K562 (cell line): Measurements from ENCODE around the gene CCDC73. TPM values are rescaled to one million over a fixed set of nuclear protein-coding genes. Genes with fewer than 3 reads are reported as not detected.

Experiments
- ATF3 ChIP-seq, 2 experiments: fragments of 450-650 bp in 1 of 2; sonication (generic) in 1 of 2; formaldehyde crosslinking in 1 of 2; IDR thresholded peaks in 1 of 2; conservative IDR thresholded peaks in 1 of 2; 2 replicates each; pipeline versions ENCODE4 v1.6.1 to v1.8.1; 2016 to 2023; ENCODE audit warnings: mild to moderate bottlenecking in 2 of 2, moderate library complexity in 2 of 2, inconsistent platforms in 1 of 2, missing genetic modification reagents in 1 of 2
- HMG20A ChIP-seq: fragments of 450-650 bp; formaldehyde crosslinking; conservative IDR thresholded peaks from 2 replicates; pipeline ENCODE4 v1.4.0; 2020; ENCODE audit warnings: mild to moderate bottlenecking, mixed read lengths
- MAFF ChIP-seq: IDR thresholded peaks from 2 replicates; pipeline ENCODE4 v1.6.1; 2012; ENCODE audit warnings: low read length, improper control_type of control experiment
- MECOM ChIP-seq: fragments of 250-450 bp; sonication (Bioruptor Pico); IDR thresholded peaks from 2 replicates; pipeline ENCODE4 v1.8.0; 2022; ENCODE audit warnings: inconsistent platforms
- RFX7 ChIP-seq: fragments of 250-450 bp; sonication (Bioruptor Pico); IDR thresholded peaks from 2 replicates; pipeline ENCODE4 v1.5.1; 2021; ENCODE audit warnings: mild to moderate bottlenecking
- RHOXF2B ChIP-seq: fragments of 250-450 bp; sonication (Bioruptor Pico); conservative IDR thresholded peaks from 2 replicates; pipeline ENCODE4 v1.5.1; 2021
- SNAPC5 ChIP-seq: fragments of 250-450 bp; sonication (Bioruptor Pico); IDR thresholded peaks from 2 replicates; pipeline ENCODE4 v1.8.0; 2021; ENCODE audit warnings: moderate library complexity, mild to moderate bottlenecking, inconsistent platforms
- ZFPM2 ChIP-seq: fragments of 250-450 bp; sonication (Bioruptor Pico); IDR thresholded peaks from 2 replicates; pipeline ENCODE4 v1.5.1; 2022; ENCODE audit warnings: mild to moderate bottlenecking
- ZNF551 ChIP-seq: fragments of 250-450 bp; sonication (Bioruptor Pico); IDR thresholded peaks from 2 replicates; pipeline ENCODE4 v1.5.0; 2021; ENCODE audit warnings: mild to moderate bottlenecking, moderate library complexity
- polyA plus RNA-seq, 8 experiments: library from polyadenylated mRNA; depleted of rRNA in 4 of 8; stranded (reverse) in 5 of 8; unstranded in 3 of 8; fragments of >200 nt; fragmentation: Nextera tagmentation in 2 of 8; fragmentation: Illumina TruSeq in 1 of 8; extraction: Ambion mirVana in 2 of 8; extraction: Trizol in 1 of 8; gene quantifications; 2 replicates each; pipeline versions ENCODE4 v1.2.1 to v1.2.3, GENCODE V29; 2011 to 2014; ENCODE audit warnings: inconsistent platforms in 1 of 8, missing spikeins in 1 of 8
- total RNA-seq, 7 experiments: library from RNA; depleted of rRNA in 6 of 7; stranded (reverse); fragments of >200 nt in 6 of 7; fragmentation: Illumina TruSeq in 2 of 7; extraction: Trizol in 2 of 7; gene quantifications; 2 replicates each; pipeline versions ENCODE4 v1.2.1 to v1.2.3, GENCODE V29; 2011 to 2021; ENCODE audit warnings: low replicate concordance in 1 of 7
- TF ChIP-seq, protein P1 (sequence below): fragments of 250-450 bp; sonication (Bioruptor Pico); IDR thresholded peaks from 2 replicates; pipeline ENCODE4 v1.5.0; 2021

The CCDC73 gene
- total and polyA plus RNA-seq, 9 of the 15 experiments (the other 6 are each of a cell fraction or from before 2014, with no cell fraction given), result 0.20 to 0.21 TPM; not detected in 7

DNA sequence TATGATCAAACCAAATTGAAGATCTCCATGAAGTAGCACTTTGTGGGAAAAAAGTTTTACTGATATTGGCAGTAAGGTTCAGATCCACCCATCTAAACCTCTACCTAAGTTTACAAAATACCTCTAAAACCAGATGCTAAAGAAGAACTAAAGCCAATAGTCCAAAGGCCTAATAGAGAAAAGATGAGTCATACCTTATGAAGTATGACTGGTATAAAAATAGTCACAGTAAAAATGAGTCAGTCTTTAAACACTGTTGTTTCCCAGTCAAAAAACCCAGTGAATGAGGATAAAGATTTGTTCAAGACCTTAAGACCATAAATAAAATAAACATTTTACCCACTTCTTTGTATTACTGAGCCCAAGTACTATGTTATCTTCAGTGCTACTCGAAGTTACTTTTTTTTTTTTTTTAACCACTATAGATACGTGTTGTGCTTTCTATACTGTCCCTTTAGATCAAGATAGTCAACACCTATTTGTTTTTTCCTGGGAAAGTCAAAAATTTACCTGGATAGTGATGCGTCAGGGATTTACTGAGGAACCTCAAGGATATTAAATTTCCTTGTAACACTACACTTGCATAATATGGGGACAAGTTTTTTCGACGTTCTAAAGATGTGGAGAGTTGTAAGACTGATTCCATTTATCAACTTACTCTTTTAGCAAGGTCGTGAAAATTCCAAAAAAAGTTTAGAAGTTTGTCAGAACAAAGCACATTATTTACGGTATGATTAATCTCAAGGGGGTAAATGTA, 87.3 kb downstream of the CCDC73 start (continued):
- TF ChIP-seq ATF3 (IDR thresholded peaks at IDR 0.05) (peak; percentile 98), ATF3 (CRISPR knock-in tag; conservative IDR thresholded peaks at IDR 0.05) (no peak), MAFF (peak; percentile 40; the same call in 1 of the 2 replicates), SNAPC5 (CRISPR knock-in tag) (no peak), RHOXF2B (CRISPR knock-in tag) (no peak), RFX7 (no peak), ZNF551 (CRISPR knock-in tag) (no peak), HMG20A (CRISPR knock-in tag) (no peak), ZFPM2 (CRISPR knock-in tag) (no peak), MECOM (CRISPR knock-in tag) (no peak)
- TF ChIP-seq, protein P1, sequence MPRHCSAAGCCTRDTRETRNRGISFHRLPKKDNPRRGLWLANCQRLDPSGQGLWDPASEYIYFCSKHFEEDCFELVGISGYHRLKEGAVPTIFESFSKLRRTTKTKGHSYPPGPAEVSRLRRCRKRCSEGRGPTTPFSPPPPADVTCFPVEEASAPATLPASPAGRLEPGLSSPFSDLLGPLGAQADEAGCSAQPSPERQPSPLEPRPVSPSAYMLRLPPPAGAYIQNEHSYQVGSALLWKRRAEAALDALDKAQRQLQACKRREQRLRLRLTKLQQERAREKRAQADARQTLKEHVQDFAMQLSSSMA (CRISPR knock-in tag), result no peak
